ENCODE data around the gene MSH4. TPM values are rescaled to one million over a fixed set of nuclear protein-coding genes. Genes with fewer than 3 reads are reported as not detected.

The MSH4 gene
- total and polyA plus RNA-seq, 10 donors = 0.17 to 0.85 (median 0.33) TPM

DNA sequence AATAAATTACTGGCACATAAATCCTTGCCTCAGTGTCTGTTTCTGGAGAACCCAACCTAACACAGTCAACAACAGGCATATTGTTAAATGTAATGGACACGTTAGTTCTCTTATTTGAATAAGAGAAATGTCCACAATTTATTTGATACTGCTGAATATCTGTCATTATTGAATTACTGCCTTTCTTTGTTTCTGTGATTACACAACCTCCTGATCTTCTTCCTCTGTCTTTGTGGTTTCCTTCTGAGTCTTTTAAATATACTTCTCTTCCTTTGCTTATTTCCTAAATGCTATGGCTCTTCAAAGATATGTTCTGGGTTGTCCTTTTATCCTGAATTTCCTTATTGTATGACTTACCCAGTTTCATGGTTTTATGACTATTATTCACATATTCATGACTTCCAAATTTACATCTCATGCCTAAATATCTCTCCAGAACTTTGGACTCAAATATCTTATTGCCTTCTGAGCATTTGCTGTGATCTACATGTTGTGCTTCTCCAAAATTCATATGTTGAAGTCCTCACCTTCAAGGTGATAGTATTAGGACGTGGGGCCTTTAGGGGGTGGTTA lies 39.9 kb downstream of the MSH4 start:
- Histone ChIP-seq H3K36me3 (no peaks in the 10 kb centered on the region), H3K4me3 (no peak overlapping the region), H3K27me3 (replicated peaks in 1 of 7) (no peaks in the 10 kb centered on the region), H3K9me3 (peaks cover 0 to 36% (median 29%) of the 10 kb centered on the region in 8 donors), H3K27ac (no peak overlapping the region), H3K4me1 (no peaks in the 10 kb centered on the region)
- no peak for DNase-seq
- intact Hi-C loops (cut with DNase I; ENCODE audit: low total_unique reads) = no loop called here
- TF ChIP-seq POLR2A (IDR thresholded peaks at IDR 0.05) (no peak), POLR2AphosphoS5 (IDR thresholded peaks at IDR 0.05) (no peak)
- TF ChIP-seq, protein P1, sequence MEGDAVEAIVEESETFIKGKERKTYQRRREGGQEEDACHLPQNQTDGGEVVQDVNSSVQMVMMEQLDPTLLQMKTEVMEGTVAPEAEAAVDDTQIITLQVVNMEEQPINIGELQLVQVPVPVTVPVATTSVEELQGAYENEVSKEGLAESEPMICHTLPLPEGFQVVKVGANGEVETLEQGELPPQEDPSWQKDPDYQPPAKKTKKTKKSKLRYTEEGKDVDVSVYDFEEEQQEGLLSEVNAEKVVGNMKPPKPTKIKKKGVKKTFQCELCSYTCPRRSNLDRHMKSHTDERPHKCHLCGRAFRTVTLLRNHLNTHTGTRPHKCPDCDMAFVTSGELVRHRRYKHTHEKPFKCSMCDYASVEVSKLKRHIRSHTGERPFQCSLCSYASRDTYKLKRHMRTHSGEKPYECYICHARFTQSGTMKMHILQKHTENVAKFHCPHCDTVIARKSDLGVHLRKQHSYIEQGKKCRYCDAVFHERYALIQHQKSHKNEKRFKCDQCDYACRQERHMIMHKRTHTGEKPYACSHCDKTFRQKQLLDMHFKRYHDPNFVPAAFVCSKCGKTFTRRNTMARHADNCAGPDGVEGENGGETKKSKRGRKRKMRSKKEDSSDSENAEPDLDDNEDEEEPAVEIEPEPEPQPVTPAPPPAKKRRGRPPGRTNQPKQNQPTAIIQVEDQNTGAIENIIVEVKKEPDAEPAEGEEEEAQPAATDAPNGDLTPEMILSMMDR (IDR thresholded peaks at IDR 0.05 in 8 of 11, conservative IDR thresholded peaks at IDR 0.05 in 3 of 11) = no peak
- 43 to 60% (median 49%) methylated on average over 2 of the region's 2 CpGs for WGBS, 5 donors

DNA sequence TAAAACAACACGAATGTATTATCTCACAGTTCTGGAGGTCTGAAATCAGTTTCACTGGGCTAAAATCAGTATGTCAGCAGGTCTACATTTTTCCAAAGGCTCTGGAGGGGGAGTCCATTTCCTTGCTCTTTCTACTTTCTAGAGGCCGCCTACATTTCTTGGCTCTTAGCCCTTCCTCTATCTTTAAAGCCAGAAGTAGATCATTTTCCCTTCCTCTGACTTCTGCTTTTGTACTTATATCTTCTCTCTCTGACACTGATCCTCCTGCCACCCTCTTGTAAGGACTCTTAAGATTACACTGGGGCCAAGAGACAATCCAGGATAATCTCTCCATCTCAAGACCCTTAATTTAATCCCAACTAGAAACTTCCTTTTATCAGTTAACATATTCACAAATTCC lies 41.4 kb downstream of the MSH4 start:
- no peaks in the 10 kb centered on the region for H3K27me3 ChIP-seq (replicated peaks in 1 of 7)
- no peak overlapping the region for H3K4me3 ChIP-seq
- H3K4me1 ChIP-seq = no peaks in the 10 kb centered on the region
- no peak for DNase-seq
- WGBS, 5 donors = 64 to 83% (median 75%) methylated on average over 2 of the region's 2 CpGs
- no peaks in the 10 kb centered on the region for H3K36me3 ChIP-seq
- H3K27ac ChIP-seq = no peak overlapping the region
- TF ChIP-seq, protein P1 (IDR thresholded peaks at IDR 0.05 in 8 of 11, conservative IDR thresholded peaks at IDR 0.05 in 3 of 11) = no peak
- TF ChIP-seq POLR2AphosphoS5 (IDR thresholded peaks at IDR 0.05) = no peak
- TF ChIP-seq POLR2A (IDR thresholded peaks at IDR 0.05) = no peak
- H3K9me3 ChIP-seq = peaks cover 0 to 23% (median 17%) of the 10 kb centered on the region in 8 donors
- intact Hi-C loops (cut with DNase I; ENCODE audit: low total_unique reads) = no loop called here

DNA sequence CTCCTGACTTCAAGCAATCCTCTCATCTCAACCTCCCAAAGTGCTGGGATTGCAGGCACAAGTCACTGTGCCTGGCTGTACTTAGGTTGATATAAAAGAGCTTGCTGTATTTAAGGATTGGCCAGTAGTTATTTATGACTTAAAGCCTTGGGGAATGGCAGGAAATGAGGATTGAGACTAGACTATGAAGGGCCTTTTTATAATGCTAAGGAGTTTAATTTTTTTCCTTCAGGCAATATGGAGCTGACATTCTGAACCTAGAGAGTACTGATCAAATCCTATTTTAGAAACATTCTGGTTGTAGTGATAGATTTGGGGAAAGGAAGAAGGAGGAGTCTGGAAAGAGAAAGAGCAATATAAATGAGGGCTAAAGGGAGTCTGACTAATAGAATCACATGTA lies 44.7 kb downstream of the MSH4 start:
- Histone ChIP-seq H3K9me3 (no peaks in the 10 kb centered on the region), H3K4me3 (no peak overlapping the region)
- intact Hi-C loops (cut with DNase I; ENCODE audit: low total_unique reads) = no loop called here

DNA sequence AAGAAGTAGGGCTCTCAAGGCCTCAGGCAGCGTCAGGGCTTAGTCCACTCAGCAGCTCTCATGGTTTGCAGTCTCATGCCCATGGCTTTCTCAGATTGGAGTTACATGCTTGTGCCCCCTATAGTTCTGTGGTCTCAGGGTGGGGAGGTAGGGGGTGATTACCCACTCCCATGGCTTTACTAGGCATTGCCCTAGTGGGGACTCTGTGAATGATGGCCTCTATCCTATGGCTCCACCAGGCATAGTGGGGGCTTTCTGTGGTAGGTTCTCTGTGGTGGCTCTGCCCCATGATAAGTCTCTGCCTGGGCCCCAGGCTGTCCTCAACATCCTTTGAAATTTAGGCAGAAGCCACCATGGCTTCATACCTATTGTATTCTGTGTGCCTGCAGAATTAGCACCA lies 48.9 kb downstream of the MSH4 start:
- no peak for TF ChIP-seq POLR2AphosphoS5 (IDR thresholded peaks at IDR 0.05)
- Histone ChIP-seq H3K27me3 (replicated peaks in 1 of 7) (no peaks in the 10 kb centered on the region), H3K4me3 (no peak overlapping the region), H3K27ac (no peak overlapping the region), H3K9me3 (no peaks in the 10 kb centered on the region), H3K4me1 (no peaks in the 10 kb centered on the region), H3K36me3 (no peaks in the 10 kb centered on the region)
- no peak for DNase-seq
- WGBS, 5 donors = 0 to 65% (median 21%) methylated on average over 1 of the region's 1 CpG
- intact Hi-C loops (cut with DNase I; ENCODE audit: low total_unique reads) = no loop called here

More for the DNA sequence above, 44.7 kb downstream of the MSH4 start:
- Histone ChIP-seq H3K4me1 (no peaks in the 10 kb centered on the region), H3K27me3 (replicated peaks in 1 of 7) (no peaks in the 10 kb centered on the region), H3K27ac (no peak overlapping the region), H3K36me3 (no peaks in the 10 kb centered on the region)
- TF ChIP-seq POLR2AphosphoS5 (IDR thresholded peaks at IDR 0.05) (no peak), POLR2A (IDR thresholded peaks at IDR 0.05) (no peak)
- TF ChIP-seq, protein P1 (IDR thresholded peaks at IDR 0.05 in 8 of 11, conservative IDR thresholded peaks at IDR 0.05 in 3 of 11) = no peak
- no peak for DNase-seq

DNA sequence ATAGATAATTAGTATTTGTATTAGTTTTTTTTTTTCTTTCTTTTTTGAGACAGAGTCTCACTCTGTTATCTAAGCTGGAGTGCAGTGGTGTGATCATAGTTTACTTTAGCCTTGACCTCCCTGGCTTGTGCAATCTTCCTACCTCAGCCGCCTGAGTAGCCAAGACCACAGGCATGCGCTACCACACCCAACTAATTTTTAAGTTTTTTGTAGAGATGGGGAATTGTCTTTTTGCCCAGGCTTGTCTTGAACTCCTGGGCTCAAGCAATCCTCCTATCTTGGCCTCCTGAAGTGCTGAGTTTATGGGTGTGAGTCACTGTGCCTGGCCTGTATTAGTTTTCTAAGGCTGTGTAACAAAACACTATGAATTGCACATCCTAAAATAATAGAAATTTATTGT lies 58.3 kb downstream of the MSH4 start:
- 76 to 95% (median 86%) methylated on average over 2 of the region's 2 CpGs for WGBS, 5 donors
- TF ChIP-seq POLR2AphosphoS5 (IDR thresholded peaks at IDR 0.05) (no peak), POLR2A (IDR thresholded peaks at IDR 0.05) (no peak)
- TF ChIP-seq, protein P1 (IDR thresholded peaks at IDR 0.05 in 8 of 11, conservative IDR thresholded peaks at IDR 0.05 in 3 of 11) = no peak
- Histone ChIP-seq H3K27me3 (replicated peaks in 1 of 7) (no peaks in the 10 kb centered on the region), H3K27ac (no peak overlapping the region), H3K9me3 (no peaks in the 10 kb centered on the region), H3K36me3 (no peaks in the 10 kb centered on the region), H3K4me3 (no peak overlapping the region), H3K4me1 (no peaks in the 10 kb centered on the region)
- intact Hi-C loops (cut with DNase I; ENCODE audit: low total_unique reads) = no loop called here
- DNase-seq = no peak

Data from spleen (tissue), 11 donors.